ENCODE measurements around the gene FBXL14. TPM values are rescaled to one million over a fixed set of nuclear protein-coding genes. Genes with fewer than 3 reads are reported as not detected.

Gene FBXL14
- total and polyA plus RNA-seq, 9 of the 15 experiments (the other 6 are each of a cell fraction or from before 2014, with no cell fraction given) = 0.13 to 9.8 (median 3.3) TPM

DNA sequence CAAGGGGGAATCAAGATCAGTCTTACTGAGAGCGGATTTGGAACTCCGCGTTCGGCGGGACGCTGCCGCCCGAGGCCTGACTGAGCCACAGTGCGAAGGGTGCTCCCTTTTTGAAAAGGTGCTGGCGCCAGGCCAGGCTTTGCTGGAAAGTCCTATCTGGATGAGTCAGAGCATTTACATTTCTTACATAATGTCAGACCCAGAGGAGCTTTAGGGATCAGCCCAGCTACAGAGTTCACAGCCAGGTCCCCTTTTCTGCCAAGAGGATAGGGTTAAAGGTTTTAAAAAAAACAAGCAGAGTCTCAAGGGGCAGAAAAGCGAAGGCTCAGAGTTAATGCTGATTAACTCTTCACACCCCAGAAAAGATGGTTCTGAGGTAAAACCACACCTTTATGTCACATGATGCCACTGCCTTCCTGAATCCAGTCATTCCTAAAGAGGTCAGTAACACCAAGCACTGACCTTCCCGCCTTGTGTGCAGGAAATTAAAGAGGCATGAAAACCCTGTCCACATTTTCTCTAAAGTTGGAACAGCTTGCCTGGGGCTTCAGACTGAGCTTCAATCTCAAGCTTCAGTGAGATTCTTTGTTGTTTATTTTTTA is 11.7 kb upstream of the FBXL14 start (continued):
- TF ChIP-seq, protein P1, sequence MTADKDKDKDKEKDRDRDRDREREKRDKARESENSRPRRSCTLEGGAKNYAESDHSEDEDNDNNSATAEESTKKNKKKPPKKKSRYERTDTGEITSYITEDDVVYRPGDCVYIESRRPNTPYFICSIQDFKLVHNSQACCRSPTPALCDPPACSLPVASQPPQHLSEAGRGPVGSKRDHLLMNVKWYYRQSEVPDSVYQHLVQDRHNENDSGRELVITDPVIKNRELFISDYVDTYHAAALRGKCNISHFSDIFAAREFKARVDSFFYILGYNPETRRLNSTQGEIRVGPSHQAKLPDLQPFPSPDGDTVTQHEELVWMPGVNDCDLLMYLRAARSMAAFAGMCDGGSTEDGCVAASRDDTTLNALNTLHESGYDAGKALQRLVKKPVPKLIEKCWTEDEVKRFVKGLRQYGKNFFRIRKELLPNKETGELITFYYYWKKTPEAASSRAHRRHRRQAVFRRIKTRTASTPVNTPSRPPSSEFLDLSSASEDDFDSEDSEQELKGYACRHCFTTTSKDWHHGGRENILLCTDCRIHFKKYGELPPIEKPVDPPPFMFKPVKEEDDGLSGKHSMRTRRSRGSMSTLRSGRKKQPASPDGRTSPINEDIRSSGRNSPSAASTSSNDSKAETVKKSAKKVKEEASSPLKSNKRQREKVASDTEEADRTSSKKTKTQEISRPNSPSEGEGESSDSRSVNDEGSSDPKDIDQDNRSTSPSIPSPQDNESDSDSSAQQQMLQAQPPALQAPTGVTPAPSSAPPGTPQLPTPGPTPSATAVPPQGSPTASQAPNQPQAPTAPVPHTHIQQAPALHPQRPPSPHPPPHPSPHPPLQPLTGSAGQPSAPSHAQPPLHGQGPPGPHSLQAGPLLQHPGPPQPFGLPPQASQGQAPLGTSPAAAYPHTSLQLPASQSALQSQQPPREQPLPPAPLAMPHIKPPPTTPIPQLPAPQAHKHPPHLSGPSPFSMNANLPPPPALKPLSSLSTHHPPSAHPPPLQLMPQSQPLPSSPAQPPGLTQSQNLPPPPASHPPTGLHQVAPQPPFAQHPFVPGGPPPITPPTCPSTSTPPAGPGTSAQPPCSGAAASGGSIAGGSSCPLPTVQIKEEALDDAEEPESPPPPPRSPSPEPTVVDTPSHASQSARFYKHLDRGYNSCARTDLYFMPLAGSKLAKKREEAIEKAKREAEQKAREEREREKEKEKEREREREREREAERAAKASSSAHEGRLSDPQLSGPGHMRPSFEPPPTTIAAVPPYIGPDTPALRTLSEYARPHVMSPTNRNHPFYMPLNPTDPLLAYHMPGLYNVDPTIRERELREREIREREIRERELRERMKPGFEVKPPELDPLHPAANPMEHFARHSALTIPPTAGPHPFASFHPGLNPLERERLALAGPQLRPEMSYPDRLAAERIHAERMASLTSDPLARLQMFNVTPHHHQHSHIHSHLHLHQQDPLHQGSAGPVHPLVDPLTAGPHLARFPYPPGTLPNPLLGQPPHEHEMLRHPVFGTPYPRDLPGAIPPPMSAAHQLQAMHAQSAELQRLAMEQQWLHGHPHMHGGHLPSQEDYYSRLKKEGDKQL (CRISPR knock-in tag; IDR thresholded peaks at IDR 0.05; ENCODE audit: borderline replicate concordance) = no peak
- TF ChIP-seq, protein P2, sequence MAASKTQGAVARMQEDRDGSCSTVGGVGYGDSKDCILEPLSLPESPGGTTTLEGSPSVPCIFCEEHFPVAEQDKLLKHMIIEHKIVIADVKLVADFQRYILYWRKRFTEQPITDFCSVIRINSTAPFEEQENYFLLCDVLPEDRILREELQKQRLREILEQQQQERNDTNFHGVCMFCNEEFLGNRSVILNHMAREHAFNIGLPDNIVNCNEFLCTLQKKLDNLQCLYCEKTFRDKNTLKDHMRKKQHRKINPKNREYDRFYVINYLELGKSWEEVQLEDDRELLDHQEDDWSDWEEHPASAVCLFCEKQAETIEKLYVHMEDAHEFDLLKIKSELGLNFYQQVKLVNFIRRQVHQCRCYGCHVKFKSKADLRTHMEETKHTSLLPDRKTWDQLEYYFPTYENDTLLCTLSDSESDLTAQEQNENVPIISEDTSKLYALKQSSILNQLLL (CRISPR knock-in tag; IDR thresholded peaks at IDR 0.05; ENCODE audit: borderline replicate concordance) = no peak
- TF ChIP-seq, protein P3, sequence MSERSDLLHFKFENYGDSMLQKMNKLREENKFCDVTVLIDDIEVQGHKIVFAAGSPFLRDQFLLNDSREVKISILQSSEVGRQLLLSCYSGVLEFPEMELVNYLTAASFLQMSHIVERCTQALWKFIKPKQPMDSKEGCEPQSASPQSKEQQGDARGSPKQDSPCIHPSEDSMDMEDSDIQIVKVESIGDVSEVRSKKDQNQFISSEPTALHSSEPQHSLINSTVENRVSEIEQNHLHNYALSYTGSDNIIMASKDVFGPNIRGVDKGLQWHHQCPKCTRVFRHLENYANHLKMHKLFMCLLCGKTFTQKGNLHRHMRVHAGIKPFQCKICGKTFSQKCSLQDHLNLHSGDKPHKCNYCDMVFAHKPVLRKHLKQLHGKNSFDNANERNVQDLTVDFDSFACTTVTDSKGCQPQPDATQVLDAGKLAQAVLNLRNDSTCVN (CRISPR knock-in tag; IDR thresholded peaks at IDR 0.05) = no peak
- TF ChIP-seq, protein P4, sequence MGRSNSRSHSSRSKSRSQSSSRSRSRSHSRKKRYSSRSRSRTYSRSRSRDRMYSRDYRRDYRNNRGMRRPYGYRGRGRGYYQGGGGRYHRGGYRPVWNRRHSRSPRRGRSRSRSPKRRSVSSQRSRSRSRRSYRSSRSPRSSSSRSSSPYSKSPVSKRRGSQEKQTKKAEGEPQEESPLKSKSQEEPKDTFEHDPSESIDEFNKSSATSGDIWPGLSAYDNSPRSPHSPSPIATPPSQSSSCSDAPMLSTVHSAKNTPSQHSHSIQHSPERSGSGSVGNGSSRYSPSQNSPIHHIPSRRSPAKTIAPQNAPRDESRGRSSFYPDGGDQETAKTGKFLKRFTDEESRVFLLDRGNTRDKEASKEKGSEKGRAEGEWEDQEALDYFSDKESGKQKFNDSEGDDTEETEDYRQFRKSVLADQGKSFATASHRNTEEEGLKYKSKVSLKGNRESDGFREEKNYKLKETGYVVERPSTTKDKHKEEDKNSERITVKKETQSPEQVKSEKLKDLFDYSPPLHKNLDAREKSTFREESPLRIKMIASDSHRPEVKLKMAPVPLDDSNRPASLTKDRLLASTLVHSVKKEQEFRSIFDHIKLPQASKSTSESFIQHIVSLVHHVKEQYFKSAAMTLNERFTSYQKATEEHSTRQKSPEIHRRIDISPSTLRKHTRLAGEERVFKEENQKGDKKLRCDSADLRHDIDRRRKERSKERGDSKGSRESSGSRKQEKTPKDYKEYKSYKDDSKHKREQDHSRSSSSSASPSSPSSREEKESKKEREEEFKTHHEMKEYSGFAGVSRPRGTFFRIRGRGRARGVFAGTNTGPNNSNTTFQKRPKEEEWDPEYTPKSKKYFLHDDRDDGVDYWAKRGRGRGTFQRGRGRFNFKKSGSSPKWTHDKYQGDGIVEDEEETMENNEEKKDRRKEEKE (IDR thresholded peaks at IDR 0.05; ENCODE audit: borderline replicate concordance in 1 of 2, control insufficient read depth in 1 of 2, low read depth in 2 of 2, low read length in 1 of 2) = no peak
- no peak for TF ChIP-seq RAD21 (CRISPR knock-in tag; conservative IDR thresholded peaks at IDR 0.05 in 1 of 2, IDR thresholded peaks at IDR 0.05 in 1 of 2)
- TF ChIP-seq U2AF1 (optimal IDR thresholded peaks at IDR 0.05; ENCODE audit: low read depth, low read length) = no peak
- TF ChIP-seq PHF20 (IDR thresholded peaks at IDR 0.05; ENCODE audit: partially characterized antibody) = no peak
- TF ChIP-seq FOSL1 (tag; conservative IDR thresholded peaks at IDR 0.05) = peak; percentile 93
- TF ChIP-seq TBP (optimal IDR thresholded peaks at IDR 0.05; ENCODE audit: low read depth, low read length) = peak; percentile 59
- peak; percentile 83 for TF ChIP-seq POLR2G (IDR thresholded peaks at IDR 0.05; ENCODE audit: low read depth, low read length)
- TF ChIP-seq, protein P5, sequence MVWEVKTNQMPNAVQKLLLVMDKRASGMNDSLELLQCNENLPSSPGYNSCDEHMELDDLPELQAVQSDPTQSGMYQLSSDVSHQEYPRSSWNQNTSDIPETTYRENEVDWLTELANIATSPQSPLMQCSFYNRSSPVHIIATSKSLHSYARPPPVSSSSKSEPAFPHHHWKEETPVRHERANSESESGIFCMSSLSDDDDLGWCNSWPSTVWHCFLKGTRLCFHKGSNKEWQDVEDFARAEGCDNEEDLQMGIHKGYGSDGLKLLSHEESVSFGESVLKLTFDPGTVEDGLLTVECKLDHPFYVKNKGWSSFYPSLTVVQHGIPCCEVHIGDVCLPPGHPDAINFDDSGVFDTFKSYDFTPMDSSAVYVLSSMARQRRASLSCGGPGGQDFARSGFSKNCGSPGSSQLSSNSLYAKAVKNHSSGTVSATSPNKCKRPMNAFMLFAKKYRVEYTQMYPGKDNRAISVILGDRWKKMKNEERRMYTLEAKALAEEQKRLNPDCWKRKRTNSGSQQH (CRISPR knock-in tag; IDR thresholded peaks at IDR 0.05) = no peak
- no peak for TF ChIP-seq HDAC2 (IDR thresholded peaks at IDR 0.05)
- no peak for TF ChIP-seq GATA2 (CRISPR knock-in tag; IDR thresholded peaks at IDR 0.05)
- TF ChIP-seq ZNF384 (IDR thresholded peaks at IDR 0.05; ENCODE audit: low read depth, low read length) = no peak; the same call in 1 of the 2 replicates
